Retinal pigment epithelial cell (primary cell): ENCODE results near the gene SPRR2G.

Experiments used
- DNase-seq: peaks from one replicate; pipeline ENCODE4 v3.0.0-alpha.2; 2010; ENCODE audit warnings: low read depth
- H3K4me3 ChIP-seq: 2 replicates; pipeline ENCODE4 v1.5.1; 2011; ENCODE audit warnings: mild to moderate bottlenecking, low read length, control low read depth, moderate library complexity
- CTCF ChIP-seq: conservative IDR thresholded peaks from 2 replicates; pipeline ENCODE4 v1.5.1; 2011; ENCODE audit warnings: low read depth, low read length, control low read depth, inconsistent platforms

SPRR2G gene

GRCh38 chr1:153178922-153179321 is 28.2 kb upstream of the SPRR2G start:
- TF ChIP-seq CTCF, result no peak
- H3K4me3 ChIP-seq, result no peak overlapping the region
- no peak for DNase-seq

GRCh38 chr1:153174624-153175023 is 23.9 kb upstream of the SPRR2G start:
- TF ChIP-seq CTCF, result no peak
- H3K4me3 ChIP-seq, result no peak overlapping the region
- DNase-seq, result no peak

GRCh38 chr1:153168686-153169085 is 18.0 kb upstream of the SPRR2G start:
- H3K4me3 ChIP-seq, result no peak overlapping the region
- no peak for DNase-seq
- TF ChIP-seq CTCF, result no peak

GRCh38 chr1:153155541-153155940 is 4.9 kb upstream of the SPRR2G start:
- no peak for TF ChIP-seq CTCF
- no peak overlapping the region for H3K4me3 ChIP-seq
- DNase-seq, result no peak

GRCh38 chr1:153152481-153152880 is 1.8 kb upstream of the SPRR2G start:
- DNase-seq, result no peak
- TF ChIP-seq CTCF, result no peak
- no peak overlapping the region for H3K4me3 ChIP-seq

DNA sequence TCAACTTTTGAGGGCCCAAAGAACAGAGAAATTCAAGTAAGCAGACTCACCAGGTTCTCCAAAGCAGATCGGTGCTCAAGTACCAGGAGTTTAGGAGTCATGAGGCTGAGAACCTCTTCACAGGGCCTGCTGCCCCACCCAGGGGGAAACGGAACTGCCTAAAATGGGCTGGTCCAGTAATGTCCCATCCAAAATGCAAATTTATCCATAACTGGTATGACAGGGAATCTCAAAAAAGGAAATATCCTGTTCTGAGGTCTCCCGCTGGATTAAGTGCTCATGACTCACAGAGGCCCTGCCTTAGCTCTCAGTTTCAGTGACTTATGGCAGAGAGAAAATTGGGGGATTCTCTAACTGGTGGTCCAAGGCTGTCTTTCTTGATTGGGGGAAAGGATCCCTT is 9.3 kb downstream of the SPRR2G start:
- TF ChIP-seq CTCF, result no peak
- no peak overlapping the region for H3K4me3 ChIP-seq

GRCh38 chr1:153140484-153140883 is 10.2 kb downstream of the SPRR2G start:
- no peak for DNase-seq
- TF ChIP-seq CTCF, result no peak
- H3K4me3 ChIP-seq, result no peak overlapping the region

More for the DNA sequence above, 9.3 kb downstream of the SPRR2G start:
- DNase-seq, result no peak
